SK-N-SH (cell line): ENCODE measurements around the gene S1PR5.

Source experiments
- EP300 ChIP-seq, 2 experiments: IDR thresholded peaks; 2 replicates each; pipeline versions ENCODE4 v1.4.0 to v1.6.1; 2012; ENCODE audit warnings: borderline replicate concordance in 1 of 2, low read depth in 1 of 2, low read length in 1 of 2
- TF ChIP-seq, protein P1 (sequence below): fragments of 200-600 bp; sonication (generic); IDR thresholded peaks from 2 replicates; pipeline ENCODE4 v1.6.1; 2017; ENCODE audit warnings: antibody characterized with exemption, mild to moderate bottlenecking, moderate library complexity

DNA sequence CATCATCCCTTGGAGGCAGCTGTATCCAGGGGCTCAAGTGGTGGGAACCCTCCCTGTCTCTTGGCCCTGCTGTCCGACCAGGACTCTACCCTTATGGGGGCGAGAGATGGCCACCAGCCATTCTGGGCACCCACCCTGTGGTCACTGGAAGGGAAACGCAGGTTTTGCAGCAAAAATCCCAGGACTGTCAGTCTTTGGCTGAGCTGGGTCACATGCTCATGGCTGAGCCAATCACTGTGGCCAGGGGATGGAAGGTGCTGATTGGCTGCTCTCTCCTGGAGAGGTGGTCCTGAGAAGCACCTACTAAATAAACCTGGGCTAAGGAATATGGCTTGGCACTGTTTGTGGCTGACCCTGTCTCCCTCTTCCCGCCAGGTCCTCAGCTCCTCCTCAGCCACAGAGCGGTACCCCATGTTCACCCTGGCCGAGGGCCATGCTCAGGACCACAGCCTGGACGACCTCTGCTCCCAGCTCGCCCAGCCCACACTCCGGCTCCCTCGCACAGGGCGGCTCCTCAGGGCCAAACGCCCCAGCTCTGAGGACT, 35.3 kb upstream of the S1PR5 start:
- TF ChIP-seq, protein P1, sequence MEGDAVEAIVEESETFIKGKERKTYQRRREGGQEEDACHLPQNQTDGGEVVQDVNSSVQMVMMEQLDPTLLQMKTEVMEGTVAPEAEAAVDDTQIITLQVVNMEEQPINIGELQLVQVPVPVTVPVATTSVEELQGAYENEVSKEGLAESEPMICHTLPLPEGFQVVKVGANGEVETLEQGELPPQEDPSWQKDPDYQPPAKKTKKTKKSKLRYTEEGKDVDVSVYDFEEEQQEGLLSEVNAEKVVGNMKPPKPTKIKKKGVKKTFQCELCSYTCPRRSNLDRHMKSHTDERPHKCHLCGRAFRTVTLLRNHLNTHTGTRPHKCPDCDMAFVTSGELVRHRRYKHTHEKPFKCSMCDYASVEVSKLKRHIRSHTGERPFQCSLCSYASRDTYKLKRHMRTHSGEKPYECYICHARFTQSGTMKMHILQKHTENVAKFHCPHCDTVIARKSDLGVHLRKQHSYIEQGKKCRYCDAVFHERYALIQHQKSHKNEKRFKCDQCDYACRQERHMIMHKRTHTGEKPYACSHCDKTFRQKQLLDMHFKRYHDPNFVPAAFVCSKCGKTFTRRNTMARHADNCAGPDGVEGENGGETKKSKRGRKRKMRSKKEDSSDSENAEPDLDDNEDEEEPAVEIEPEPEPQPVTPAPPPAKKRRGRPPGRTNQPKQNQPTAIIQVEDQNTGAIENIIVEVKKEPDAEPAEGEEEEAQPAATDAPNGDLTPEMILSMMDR: no peak
- TF ChIP-seq EP300 (IDR thresholded peaks at IDR 0.05; ENCODE audit: borderline replicate concordance in 1 of 2, low read depth in 1 of 2, low read length in 1 of 2): no peak
